ENCODE data around the gene TMEM45B.
"Not testable (repeated sequence)": the region's sequence is repeated elsewhere in the genome, so short reads cannot be mapped to it uniquely, and the experiment has no call there.

TMEM45B gene

DNA sequence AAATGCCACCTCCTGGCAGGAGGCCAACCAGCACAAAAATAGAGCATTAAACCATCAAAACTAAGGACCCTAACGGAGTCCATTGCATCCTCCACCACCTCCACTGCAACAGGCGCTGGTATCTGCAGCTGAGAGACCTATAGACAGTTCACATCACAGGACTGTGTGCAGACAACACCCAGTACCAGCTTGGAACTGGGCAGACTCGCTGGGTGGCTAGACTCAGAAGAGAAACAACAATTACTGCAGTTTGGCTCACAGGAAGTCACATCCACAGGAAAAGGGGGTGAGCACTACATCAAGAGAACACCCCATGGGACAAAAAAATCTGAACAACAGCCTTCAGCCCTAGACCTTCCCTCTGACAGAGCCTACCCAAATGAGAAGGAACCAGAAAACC lies 11.6 kb upstream of the TMEM45B start:
- no peak for DNase-seq (ENCODE audit: low read depth in 2 of 2)
- no peak overlapping the region for H3K4me3 ChIP-seq (replicated peaks in 1 of 2; ENCODE audit: low read depth in 2 of 2, low read length in 2 of 2)
- TF ChIP-seq, protein P1, sequence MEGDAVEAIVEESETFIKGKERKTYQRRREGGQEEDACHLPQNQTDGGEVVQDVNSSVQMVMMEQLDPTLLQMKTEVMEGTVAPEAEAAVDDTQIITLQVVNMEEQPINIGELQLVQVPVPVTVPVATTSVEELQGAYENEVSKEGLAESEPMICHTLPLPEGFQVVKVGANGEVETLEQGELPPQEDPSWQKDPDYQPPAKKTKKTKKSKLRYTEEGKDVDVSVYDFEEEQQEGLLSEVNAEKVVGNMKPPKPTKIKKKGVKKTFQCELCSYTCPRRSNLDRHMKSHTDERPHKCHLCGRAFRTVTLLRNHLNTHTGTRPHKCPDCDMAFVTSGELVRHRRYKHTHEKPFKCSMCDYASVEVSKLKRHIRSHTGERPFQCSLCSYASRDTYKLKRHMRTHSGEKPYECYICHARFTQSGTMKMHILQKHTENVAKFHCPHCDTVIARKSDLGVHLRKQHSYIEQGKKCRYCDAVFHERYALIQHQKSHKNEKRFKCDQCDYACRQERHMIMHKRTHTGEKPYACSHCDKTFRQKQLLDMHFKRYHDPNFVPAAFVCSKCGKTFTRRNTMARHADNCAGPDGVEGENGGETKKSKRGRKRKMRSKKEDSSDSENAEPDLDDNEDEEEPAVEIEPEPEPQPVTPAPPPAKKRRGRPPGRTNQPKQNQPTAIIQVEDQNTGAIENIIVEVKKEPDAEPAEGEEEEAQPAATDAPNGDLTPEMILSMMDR (IDR thresholded peaks at IDR 0.05; ENCODE audit: low read depth, low read length) = no peak

DNA sequence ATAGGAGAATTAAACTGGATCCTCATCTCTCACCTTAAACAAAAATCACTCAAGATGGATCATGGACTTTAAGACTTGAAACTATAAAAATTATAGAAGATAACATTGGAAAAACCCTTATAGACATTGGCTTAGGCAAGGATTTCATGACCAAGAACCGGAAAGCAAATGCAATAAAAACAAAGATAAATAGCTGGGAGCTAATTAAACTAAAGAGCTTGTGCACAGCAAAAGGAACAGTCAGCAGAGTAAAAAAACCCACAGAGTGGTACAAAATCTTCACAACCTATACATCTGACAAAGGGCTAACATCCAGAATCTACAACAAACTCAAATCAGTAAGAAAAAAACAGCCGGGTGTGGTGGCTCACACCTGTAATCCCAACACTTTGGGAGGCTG lies 7.4 kb upstream of the TMEM45B start:
- not testable (repeated sequence) for DNase-seq (ENCODE audit: low read depth in 2 of 2); H3K4me3 ChIP-seq (replicated peaks in 1 of 2; ENCODE audit: low read depth in 2 of 2, low read length in 2 of 2)

DNA sequence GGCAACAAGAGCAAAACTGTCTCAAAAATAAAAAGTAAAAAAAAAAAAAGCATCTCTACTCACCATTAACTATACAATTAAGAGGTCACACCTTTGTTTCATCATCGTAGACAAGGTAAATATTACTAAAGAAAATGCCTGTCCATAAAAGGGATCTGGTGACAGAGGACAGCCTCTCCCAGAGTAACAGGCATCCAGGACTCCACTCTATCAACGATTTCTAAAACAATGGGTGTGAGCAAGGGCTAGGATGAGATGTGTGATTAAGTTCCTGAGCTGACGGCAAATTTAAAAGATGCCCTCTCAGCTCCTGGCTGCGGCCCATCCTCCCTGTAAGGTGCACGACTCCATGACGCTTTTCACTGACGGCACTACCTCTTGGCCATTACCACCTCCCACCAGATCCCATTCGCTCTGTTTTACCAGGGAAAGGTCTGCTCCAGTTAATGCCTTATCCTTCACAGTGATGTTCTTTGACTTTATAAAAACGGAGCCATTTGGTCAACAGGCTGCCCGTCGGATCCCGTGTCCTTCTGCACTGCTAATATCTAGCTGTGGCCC lies 2.3 kb upstream of the TMEM45B start:
- no peak overlapping the region for H3K4me3 ChIP-seq (replicated peaks in 1 of 2; ENCODE audit: low read depth in 2 of 2, low read length in 2 of 2)
- TF ChIP-seq, protein P1 (IDR thresholded peaks at IDR 0.05; ENCODE audit: low read depth, low read length) = no peak
- no peak for DNase-seq (ENCODE audit: low read depth in 2 of 2)

DNA sequence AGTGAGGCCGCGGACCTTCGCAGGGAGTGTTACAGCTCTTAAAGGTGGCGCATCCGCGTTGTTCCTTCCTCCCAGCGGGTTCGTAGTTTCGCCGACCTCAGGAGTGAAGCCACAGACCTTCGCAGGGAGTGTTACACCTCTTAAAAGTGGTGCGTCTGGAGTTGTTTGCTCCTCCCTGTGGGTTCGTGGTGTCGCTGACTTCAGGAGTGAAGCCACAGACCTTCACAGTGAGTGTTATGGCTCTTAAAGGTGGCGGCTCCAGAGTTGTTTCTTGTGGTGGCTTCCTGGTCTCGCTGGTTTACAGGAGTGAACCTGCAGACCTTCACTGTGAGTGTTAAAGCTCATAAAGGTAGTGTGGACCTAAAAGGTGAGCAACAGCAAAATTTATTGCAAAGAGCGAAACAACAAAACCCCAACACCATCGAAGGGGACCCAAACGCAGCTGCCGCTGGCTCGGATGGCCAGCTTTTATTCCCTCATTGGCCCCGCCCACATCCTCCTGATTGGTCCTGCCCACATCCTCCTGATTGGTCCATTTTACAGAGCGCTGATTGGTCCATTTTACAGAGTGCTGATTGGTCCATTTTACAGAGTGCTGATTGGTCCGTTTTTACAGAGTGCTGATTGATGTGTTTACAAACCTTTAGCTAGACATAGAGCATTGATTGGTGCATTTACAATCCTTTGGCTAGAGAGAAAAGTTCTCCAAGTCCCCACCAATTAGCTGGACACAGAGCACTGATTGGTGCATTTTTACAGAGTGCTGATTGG lies 1.2 kb upstream of the TMEM45B start:
- no peak overlapping the region for H3K4me3 ChIP-seq (replicated peaks in 1 of 2; ENCODE audit: low read depth in 2 of 2, low read length in 2 of 2)
- TF ChIP-seq, protein P1 (IDR thresholded peaks at IDR 0.05; ENCODE audit: low read depth, low read length) = no peak
- no peak for DNase-seq (ENCODE audit: low read depth in 2 of 2)

DNA sequence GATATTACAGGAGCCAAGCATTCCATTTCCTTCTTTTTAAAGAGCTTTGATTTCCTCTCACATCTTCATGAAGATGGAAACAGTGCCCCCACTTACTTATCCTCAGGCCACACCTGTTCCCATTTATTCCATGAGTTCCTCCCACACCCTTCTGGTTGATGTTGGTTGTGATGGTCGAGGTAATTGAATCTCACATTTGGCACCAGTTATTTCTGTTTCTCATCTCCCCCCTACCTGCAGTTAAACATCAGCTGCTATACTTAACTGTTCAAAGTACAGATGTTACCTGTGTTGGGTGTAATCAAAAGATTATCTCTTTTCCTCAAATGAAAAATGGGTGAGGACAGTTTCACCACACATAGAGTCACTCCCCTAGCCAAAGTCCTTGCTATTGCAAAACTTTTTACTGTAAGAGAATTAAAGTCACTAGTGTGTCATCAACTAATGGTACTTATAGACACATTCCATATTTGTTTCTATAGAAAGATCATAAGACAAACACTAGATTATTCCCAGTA lies 1.9 kb downstream of the TMEM45B start:
- H3K4me3 ChIP-seq (replicated peaks in 1 of 2; ENCODE audit: low read depth in 2 of 2, low read length in 2 of 2) = no peak overlapping the region
- TF ChIP-seq, protein P1 (IDR thresholded peaks at IDR 0.05; ENCODE audit: low read depth, low read length) = no peak
- DNase-seq (ENCODE audit: low read depth in 2 of 2) = no peak

DNA sequence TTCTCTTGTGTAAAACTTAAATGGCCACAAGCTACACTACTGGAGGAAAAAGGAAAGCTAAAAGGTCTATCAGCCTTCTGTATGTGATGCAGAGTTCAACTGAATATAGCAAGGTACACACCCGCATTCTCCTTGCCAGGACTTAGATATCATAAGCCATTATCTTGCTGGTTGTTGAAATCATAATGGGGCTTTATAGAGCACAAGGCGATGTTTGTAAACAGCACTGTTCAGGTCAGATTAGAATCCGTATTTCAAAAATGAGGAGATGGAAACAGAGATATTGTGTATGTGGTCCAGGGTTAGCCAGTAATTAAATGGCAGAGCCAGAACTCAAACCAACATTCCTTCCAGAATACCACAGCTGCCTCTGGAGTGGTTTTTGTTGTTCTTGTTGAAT lies 2.6 kb downstream of the TMEM45B start:
- not testable (repeated sequence) for DNase-seq (ENCODE audit: low read depth in 2 of 2); H3K4me3 ChIP-seq (replicated peaks in 1 of 2; ENCODE audit: low read depth in 2 of 2, low read length in 2 of 2)

DNA sequence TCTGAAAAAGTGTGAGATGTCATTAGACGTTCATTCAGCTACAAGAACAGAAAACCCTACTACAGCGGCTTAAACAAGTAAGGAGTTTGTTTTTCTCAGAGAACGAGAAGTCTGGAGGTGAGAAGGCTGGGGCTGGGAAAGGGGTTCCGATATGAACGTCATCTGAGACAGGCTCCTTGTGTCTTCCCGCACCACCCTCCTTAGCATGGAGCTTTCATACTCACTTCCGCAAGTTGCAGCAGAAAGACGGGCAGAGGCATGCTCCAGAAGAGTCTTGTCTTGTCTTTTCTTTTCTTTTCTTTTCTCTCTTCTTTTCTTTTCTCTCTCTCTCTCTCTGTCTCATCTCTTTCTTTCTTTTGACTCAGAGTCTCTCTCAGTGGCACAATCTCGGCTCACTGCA lies 3.6 kb downstream of the TMEM45B start:
- TF ChIP-seq, protein P1 (IDR thresholded peaks at IDR 0.05; ENCODE audit: low read depth, low read length) = no peak
- no peak for DNase-seq (ENCODE audit: low read depth in 2 of 2)

DNA sequence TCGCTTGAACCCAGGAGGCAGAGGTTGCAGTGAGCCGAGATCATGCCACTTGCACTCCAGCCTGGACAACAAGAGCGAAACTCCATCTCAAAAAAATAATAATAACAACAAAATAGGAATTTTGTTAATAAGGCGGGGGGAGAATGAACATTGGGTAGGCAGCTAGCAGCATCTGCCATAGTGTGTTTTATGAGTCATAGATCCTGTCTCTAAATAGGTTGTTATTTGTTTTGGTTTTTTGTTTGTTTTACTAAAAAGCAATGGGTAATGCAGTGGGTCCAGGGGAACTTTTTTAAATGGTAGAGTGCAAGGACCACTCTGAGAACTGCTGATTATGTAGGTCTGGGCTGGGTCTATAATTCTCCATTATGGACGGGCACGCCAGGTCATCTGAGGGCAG lies 4.6 kb downstream of the TMEM45B start:
- DNase-seq (ENCODE audit: low read depth in 2 of 2); H3K4me3 ChIP-seq (replicated peaks in 1 of 2; ENCODE audit: low read depth in 2 of 2, low read length in 2 of 2): not testable (repeated sequence)

More for the DNA sequence above, 3.6 kb downstream of the TMEM45B start:
- H3K4me3 ChIP-seq (replicated peaks in 1 of 2; ENCODE audit: low read depth in 2 of 2, low read length in 2 of 2) = no peak overlapping the region

DNA sequence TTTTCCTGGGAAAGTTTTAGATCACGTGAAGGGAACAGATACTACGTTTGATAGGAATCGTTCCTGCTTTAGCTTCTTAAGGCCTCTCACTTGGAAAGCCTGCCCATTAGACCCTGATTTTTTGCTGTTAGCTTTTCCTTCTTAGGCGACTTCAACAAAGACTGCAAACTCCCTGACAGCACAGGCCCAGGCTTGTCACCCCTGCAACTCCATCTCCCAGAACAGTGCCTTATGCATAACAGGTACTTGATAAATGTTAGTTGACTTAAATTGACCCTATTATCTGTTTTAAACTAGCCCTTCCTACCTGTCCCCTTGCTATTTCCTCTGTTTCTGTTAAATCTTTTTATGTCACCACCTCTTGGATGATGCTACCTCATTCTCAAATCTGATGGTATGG lies 7.6 kb downstream of the TMEM45B start:
- not testable (repeated sequence) for DNase-seq (ENCODE audit: low read depth in 2 of 2); H3K4me3 ChIP-seq (replicated peaks in 1 of 2; ENCODE audit: low read depth in 2 of 2, low read length in 2 of 2)

DNA sequence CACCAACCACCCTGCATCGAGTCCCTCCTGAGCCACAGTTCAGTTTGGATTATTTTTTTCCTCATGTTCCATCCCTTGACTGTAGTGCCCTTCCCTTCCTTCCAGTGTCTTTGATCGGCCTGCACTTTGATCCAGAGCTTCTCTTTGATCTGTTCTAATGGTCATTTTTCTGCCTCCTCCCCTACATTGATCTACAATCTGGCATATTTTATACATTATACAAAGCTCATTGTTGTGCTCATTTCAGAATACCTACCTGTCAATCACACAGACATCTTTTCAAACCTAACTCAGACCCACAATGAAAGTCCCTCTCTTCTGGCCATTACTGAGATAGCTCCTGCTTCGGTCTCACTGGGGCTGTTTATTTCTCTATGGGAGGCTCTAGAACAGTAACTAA lies 8.2 kb downstream of the TMEM45B start:
- H3K4me3 ChIP-seq (replicated peaks in 1 of 2; ENCODE audit: low read depth in 2 of 2, low read length in 2 of 2); DNase-seq (ENCODE audit: low read depth in 2 of 2): not testable (repeated sequence)

All from cardiac fibroblast (primary cell).